Mucosa of rectum (tissue), 2 donors: Measurements from ENCODE around the gene MYH7.
"Not testable (repeated sequence)": the region's sequence is repeated elsewhere in the genome, so short reads cannot be mapped to it uniquely, and the experiment has no call there.

Experiments
- H3K27ac ChIP-seq, 2 donors: one replicate each; pipeline ENCODE4 v1.7.0; 2013; ENCODE audit warnings: inconsistent platforms in 2 of 2, low read depth in 2 of 2, low read length in 2 of 2
- H3K27me3 ChIP-seq, 2 donors: one replicate each; pipeline ENCODE4 v1.7.0; 2013; ENCODE audit warnings: low read length in 2 of 2; ENCODE audit not compliant: control insufficient read depth in 2 of 2, insufficient read depth in 2 of 2
- H3K36me3 ChIP-seq, 2 donors: one replicate each; pipeline ENCODE4 v1.7.0; 2013; ENCODE audit warnings: low read length in 2 of 2; ENCODE audit not compliant: control insufficient read depth in 2 of 2, insufficient read depth in 2 of 2
- H3K4me1 ChIP-seq, 2 donors: one replicate each; pipeline ENCODE4 v1.7.0; 2013; ENCODE audit warnings: low read length in 2 of 2, mild to moderate bottlenecking in 1 of 2; ENCODE audit not compliant: control insufficient read depth in 2 of 2, insufficient read depth in 2 of 2
- H3K4me3 ChIP-seq, 2 donors: one replicate each; pipeline ENCODE4 v1.7.0; 2013; ENCODE audit warnings: low read length in 2 of 2
- H3K9ac ChIP-seq, 2 donors: one replicate each; pipeline ENCODE4 v1.7.0; 2013; ENCODE audit warnings: low read length in 2 of 2, low read depth in 1 of 2, mild to moderate bottlenecking in 1 of 2
- H3K9me3 ChIP-seq, 2 donors: one replicate each; pipeline ENCODE4 v1.7.0; 2013; ENCODE audit warnings: low read length in 2 of 2; ENCODE audit not compliant: control insufficient read depth in 2 of 2
- donor health status: healthy.
- donor health status: Normal muscosa, but diverticular disease.

Gene MYH7

DNA sequence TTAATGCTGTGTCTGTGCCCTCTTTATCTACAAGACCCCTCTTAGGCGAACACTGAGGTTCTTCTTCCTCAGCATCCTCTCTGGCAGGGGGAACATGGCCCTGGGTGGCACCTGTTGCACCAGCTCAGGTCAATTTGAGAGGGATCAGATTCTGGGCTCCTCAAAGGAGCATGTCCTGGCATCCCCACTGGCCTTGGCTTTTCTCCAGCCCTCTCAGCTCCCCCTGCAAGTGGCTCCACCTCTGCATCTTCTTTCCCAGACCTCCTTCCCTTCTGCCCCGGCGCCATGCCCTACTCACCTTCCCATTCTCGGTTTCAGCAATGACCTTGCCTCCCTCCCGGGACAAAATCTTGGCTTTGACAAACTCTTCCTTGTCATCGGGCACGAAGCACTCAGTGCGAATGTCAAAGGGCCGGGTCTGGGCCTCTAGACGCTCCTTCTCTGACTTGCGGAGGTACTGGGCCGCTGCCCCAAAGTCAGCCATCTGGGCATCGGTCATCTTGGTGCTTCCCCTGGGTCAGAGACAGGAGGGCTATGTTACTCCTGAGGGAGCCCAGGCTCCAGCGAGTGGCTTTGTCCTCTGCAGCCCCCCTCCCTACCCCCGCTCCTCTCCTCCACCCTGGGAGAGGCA lies 28.6 kb downstream of the MYH7 start:
- Histone ChIP-seq H3K9me3 (no peaks in the 10 kb centered on the region), H3K27me3 (peaks cover 0 to 3% of the 10 kb centered on the region in 2 donors), H3K27ac (no peak overlapping the region), H3K36me3 (no peaks in the 10 kb centered on the region), H3K4me3 (no peak overlapping the region), H3K4me1 (no peaks in the 10 kb centered on the region), H3K9ac (no peak overlapping the region)

DNA sequence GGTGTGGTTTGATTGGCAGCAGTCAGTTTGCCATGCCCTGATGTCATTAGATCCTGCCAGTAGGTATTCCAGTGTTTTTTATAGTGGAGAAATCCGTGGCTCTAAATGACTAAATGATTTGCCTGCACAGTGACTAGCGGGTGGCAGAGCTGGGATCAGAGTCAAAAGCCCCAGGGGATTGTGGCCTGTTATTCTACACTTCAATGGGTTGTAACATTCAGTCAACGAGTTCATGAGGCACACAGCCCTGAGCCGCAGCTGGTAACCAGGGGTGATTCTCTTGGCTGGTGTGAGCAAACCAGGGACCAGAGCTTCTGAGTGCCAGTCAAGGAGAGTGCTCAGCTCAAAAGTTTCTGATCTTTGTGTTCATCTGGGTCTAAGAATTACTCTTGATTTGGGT lies 29.2 kb downstream of the MYH7 start:
- H3K9ac ChIP-seq: no peak overlapping the region
- no peaks in the 10 kb centered on the region for H3K9me3 ChIP-seq
- no peak overlapping the region for H3K4me3 ChIP-seq
- no peaks in the 10 kb centered on the region for H3K4me1 ChIP-seq
- H3K27me3 ChIP-seq: peaks cover 0 to 6% of the 10 kb centered on the region in 2 donors
- no peaks in the 10 kb centered on the region for H3K36me3 ChIP-seq
- H3K27ac ChIP-seq: no peak overlapping the region

DNA sequence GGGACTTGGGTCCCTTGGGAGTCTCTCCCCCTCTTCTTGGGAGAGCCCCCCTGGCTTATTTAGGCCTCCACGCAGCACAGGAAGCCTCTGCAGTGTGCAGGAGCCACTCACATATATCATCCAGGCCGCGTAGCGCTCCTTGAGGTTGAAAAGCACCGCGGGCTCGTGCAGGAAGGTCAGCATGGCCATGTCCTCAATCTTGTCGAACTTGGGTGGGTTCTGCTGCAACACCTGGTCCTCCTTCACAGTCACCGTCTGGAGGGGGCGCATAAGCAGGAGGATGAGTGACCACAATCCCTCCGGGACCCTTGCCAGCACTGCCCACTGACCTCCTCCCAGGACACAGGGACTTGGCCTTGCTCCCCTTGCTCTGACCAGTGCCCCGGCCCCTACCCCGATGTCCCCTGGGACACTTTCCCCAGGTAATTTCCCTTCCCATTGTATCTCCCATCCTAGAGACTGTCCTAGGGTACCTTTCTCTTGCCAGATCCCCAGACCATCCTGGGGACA lies 29.9 kb downstream of the MYH7 start:
- Histone ChIP-seq H3K4me3 (no peak overlapping the region), H3K27me3 (peaks cover 0 to 6% of the 10 kb centered on the region in 2 donors)

DNA sequence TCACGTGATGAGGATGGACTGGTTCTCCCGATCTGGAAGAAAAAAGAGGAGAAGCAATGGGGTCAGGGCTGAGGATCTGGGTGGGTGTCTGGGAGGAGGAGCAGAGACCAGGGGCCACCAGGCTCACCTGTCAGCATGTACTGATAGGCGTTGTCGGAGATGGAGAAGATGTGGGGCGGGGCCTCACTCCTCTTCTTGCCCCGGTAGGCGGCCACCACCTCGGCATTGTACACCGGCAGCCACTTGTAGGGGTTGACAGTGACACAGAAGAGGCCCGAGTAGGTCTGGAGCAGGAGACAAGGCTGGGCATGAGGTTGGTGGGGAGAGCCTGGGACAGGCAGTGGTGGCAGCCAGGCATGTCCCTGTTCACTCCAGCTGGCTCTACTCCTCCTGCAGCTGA lies 30.4 kb downstream of the MYH7 start:
- Histone ChIP-seq H3K9ac (no peak overlapping the region), H3K9me3 (no peaks in the 10 kb centered on the region), H3K27me3 (peaks cover 0 to 6% of the 10 kb centered on the region in 2 donors), H3K36me3 (no peaks in the 10 kb centered on the region), H3K27ac (no peak overlapping the region), H3K4me3 (no peak overlapping the region), H3K4me1 (no peaks in the 10 kb centered on the region)

More for the DNA sequence above, 29.9 kb downstream of the MYH7 start:
- Histone ChIP-seq H3K9ac (no peak overlapping the region), H3K4me1 (no peaks in the 10 kb centered on the region), H3K27ac (no peak overlapping the region), H3K36me3 (no peaks in the 10 kb centered on the region), H3K9me3 (no peaks in the 10 kb centered on the region)

DNA sequence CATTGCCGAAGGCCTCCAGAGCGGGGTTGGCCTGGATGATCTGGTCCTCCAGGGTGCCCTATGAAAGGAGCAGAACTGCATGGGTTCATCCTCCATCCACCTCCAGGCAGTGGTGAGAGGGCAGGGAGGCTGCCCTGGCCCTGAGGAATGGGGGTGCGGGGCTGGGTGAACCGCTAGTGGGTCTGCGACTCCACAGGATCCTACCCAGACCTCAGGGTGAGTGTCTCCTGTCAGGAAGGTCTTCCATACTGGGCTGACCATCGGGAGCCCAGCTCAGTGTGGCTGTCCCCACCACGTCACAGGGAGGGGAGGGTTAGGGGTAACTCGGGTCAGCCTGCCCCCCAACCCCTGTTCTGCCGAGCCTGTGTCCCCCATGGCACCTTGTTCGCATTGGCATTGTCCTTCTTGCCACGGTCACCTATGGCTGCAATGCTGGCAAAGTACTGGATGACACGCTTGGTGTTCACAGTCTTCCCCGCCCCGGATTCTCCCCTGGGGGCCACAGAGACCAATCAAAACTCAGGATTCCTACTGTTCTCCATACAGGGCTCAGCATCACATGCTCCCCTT lies 31.0 kb downstream of the MYH7 start:
- H3K27me3 ChIP-seq: peaks cover 0 to 6% of the 10 kb centered on the region in 2 donors
- no peak overlapping the region for H3K9ac ChIP-seq
- no peaks in the 10 kb centered on the region for H3K9me3 ChIP-seq
- H3K27ac ChIP-seq: no peak overlapping the region
- no peaks in the 10 kb centered on the region for H3K4me1 ChIP-seq
- no peaks in the 10 kb centered on the region for H3K36me3 ChIP-seq
- no peak overlapping the region for H3K4me3 ChIP-seq

DNA sequence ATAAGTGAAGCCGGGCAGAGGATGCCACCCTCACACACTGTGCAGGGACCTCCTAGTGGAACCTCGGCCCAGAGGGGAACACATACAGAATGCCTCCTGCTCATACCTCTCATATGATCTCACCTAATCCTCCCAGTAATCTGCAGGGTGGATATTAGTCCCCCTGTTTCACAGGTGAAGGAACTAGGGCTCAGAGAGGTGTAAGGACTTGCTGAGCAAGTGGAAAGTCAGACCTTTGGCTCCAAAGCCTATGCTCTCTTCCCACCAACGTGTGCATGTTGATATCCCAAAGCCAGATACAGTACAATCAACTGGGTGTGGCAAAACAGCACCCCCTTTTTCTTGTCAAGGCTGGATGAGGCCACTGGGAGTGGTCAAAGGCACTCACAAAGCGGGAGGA lies 31.6 kb downstream of the MYH7 start:
- Histone ChIP-seq H3K9ac (no peak overlapping the region), H3K27ac (no peak overlapping the region), H3K4me1 (no peaks in the 10 kb centered on the region), H3K27me3 (peaks cover 0 to 6% of the 10 kb centered on the region in 2 donors), H3K4me3 (no peak overlapping the region), H3K36me3 (no peaks in the 10 kb centered on the region), H3K9me3 (no peaks in the 10 kb centered on the region)

DNA sequence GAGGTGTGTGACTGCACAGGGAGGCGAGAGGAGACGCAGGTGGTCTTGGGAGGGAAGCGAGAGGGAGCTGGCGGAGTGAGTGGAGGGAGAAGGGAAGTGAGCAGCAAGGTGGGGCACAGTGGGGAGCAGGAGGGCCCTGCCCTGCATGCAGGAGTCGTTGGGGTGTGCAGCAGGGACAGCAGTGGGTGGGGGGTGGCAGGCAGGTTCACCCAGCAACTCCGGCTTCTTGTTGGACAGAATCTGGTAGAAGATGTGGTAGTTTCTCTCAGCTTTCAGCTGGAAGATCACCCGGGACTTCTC lies 32.4 kb downstream of the MYH7 start:
- Histone ChIP-seq H3K36me3 (no peaks in the 10 kb centered on the region), H3K4me3 (no peak overlapping the region), H3K4me1 (no peaks in the 10 kb centered on the region), H3K9ac (no peak overlapping the region), H3K27ac (no peak overlapping the region), H3K27me3 (peaks cover 0 to 6% of the 10 kb centered on the region in 2 donors), H3K9me3 (no peaks in the 10 kb centered on the region)

DNA sequence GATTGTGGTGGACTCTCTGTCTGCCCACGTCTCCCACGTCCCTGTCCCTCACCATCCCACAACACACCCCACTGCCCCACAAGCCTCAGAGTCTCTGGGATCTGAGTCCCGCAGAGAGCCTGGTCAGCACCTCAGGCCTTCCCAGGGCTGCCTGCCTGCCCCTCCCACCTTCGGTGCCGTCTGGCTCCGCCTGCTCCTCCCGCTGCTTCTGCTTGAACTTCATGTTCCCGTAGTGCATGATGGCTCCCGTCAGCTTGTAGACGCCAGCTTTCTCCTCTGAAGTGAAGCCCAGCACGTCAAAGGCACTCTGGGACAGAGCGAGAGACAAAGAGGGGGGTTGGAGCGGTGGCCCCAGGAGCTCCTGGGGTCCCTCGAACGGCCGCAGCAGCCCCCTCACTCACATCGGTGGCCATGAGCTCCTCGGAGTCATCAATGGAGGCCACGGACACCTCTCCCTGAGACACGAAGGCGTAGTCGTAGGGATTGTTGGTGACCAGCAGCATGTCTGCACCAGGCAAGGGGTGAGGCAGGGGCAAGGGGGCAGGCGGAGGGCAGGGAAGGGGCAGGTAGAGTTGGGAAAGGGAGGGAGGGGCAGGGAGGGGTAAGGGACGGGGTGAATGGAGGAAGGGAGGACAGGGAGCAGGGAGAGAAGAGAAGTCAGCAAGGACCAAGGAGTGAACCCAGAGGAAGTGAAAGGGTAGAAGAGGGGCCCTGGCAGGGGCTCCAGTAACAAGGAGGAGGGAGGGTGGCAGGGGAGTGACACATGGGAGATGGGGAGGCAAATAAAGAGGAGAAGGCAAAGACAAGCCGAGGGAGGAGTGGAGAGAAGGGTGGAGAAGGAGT lies 32.9 kb downstream of the MYH7 start:
- no peaks in the 10 kb centered on the region for H3K36me3 ChIP-seq
- H3K27ac ChIP-seq: no peak overlapping the region
- H3K27me3 ChIP-seq: peaks cover 0 to 6% of the 10 kb centered on the region in 2 donors
- H3K9ac ChIP-seq: no peak overlapping the region
- no peak overlapping the region for H3K4me3 ChIP-seq
- no peaks in the 10 kb centered on the region for H3K4me1 ChIP-seq
- H3K9me3 ChIP-seq: no peaks in the 10 kb centered on the region

DNA sequence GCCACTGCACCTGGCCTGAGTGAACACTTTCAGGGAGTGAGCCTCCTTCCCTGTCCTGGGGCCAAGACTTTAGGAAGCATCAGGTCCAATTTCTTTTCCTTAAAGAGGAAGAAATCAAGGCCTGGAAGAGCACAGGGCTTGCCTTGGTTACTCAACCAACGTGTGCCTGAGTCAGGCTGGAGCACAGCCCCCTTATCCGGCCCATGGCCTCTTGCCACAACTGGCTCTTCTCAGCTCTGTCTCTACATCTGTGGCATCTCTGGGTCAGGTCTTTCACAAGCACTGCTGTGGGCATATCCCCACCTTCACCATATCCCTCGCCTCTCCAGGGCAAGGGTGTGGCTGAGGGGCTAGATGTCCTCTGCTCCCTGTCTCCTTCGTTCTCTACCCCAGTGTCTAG lies 34.2 kb downstream of the MYH7 start:
- Histone ChIP-seq H3K9ac (no peak overlapping the region), H3K9me3 (no peaks in the 10 kb centered on the region), H3K4me1 (no peaks in the 10 kb centered on the region), H3K36me3 (no peaks in the 10 kb centered on the region), H3K27ac (no peak overlapping the region), H3K4me3 (no peak overlapping the region), H3K27me3 (peaks cover 0 to 6% of the 10 kb centered on the region in 2 donors)

DNA sequence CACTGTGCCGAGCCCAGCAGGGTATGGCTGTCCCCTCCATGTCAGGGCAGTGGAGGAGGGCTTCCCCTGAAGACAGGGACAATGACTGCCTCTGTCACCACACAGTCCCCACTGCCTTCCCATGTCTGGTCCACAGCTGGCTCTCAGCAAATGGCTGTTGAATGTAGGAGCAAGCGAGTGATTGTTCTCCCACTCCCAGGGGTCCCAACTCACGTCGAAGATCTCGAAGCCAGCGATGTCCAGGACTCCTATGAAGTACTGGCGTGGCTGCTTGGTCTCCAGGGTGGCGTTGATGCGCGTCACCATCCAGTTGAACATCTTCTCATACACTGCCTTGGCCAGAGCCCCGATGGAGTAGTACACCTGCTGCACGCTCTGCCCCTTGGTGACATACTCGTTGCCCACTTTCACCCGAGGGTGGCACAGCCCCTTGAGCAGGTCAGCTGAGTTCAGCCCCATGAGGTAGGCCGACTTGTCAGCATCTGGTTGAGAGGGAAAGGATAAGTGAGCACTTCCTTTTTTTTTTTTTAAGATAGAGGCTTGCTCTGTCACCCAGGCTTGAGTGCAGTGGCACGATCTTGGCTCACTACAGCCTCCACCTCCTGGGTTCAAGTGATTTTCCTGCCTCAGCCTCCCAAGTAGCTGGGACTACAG lies 34.8 kb downstream of the MYH7 start:
- H3K27ac ChIP-seq, H3K36me3 ChIP-seq, H3K4me1 ChIP-seq, H3K9me3 ChIP-seq, H3K27me3 ChIP-seq, H3K4me3 ChIP-seq, H3K9ac ChIP-seq: not testable (repeated sequence)
